Panc1 (cell line): Measurements from ENCODE around the gene SNX22. TPM values are rescaled to one million over a fixed set of nuclear protein-coding genes. Genes with fewer than 3 reads are reported as not detected.

ENCODE experiments used
- ATAC-seq: fragments of 200-7000 bp; cut with Tn5 transposase; 2 replicates; pipeline ENCODE4 v1.9.1; 2020; ENCODE audit warnings: mild to moderate bottlenecking, moderate library complexity
- BruUV-seq: library from RNA; stranded (reverse); fragments of 400-500 nt; replicated peaks from 2 replicates; lab custom pipeline; 2021; lab: Mats Ljungman, UMichigan
- CTCF ChIA-PET: fragments of 300-600 bp; sonication (Branson Sonifier 250); formaldehyde crosslinking; loops from one replicate; lab custom pipeline; 2022; ENCODE audit warnings: antibody characterized with exemption; lab: Charles Lee
- POLR2A ChIA-PET: fragments of 300-600 bp; sonication (Branson Sonifier 250); formaldehyde crosslinking; loops from one replicate; lab custom pipeline; 2022; ENCODE audit warnings: antibody characterized with exemption; lab: Charles Lee
- DNase-seq: peaks from one replicate; pipeline ENCODE4 v3.0.0-alpha.2; 2010; ENCODE audit warnings: low read depth, low spot score
- H3K27ac ChIP-seq: 2 replicates; pipeline ENCODE4 v1.5.1; 2011; ENCODE audit warnings: mild to moderate bottlenecking, low read length, inconsistent platforms
- H3K27me3 ChIP-seq: fragments of 200-500 bp; sonication (Bioruptor generic); 2 replicates; pipeline ENCODE4 v1.6.0; 2014; ENCODE audit warnings: low read length, inconsistent platforms; ENCODE audit not compliant: control insufficient read depth, insufficient read depth
- H3K36me3 ChIP-seq: fragments of 200-500 bp; sonication (Bioruptor generic); 2 replicates; pipeline ENCODE4 v1.5.1; 2014; ENCODE audit warnings: inconsistent platforms, mild to moderate bottlenecking, low read length, moderate library complexity; ENCODE audit not compliant: control insufficient read depth, insufficient read depth
- H3K4me1 ChIP-seq: 2 replicates; pipeline ENCODE4 v1.5.1; 2011; ENCODE audit warnings: inconsistent platforms, mild to moderate bottlenecking, low read length, moderate library complexity; ENCODE audit not compliant: control insufficient read depth, insufficient read depth
- H3K4me3 ChIP-seq, 2 experiments: 2 replicates each; pipeline ENCODE4 v1.5.1; 2011 to 2012; ENCODE audit warnings: low read depth in 2 of 2, low read length in 2 of 2, mild to moderate bottlenecking in 2 of 2, inconsistent platforms in 1 of 2, moderate library complexity in 1 of 2
- H3K9me3 ChIP-seq: fragments of 200-500 bp; sonication (Bioruptor generic); 2 replicates; pipeline ENCODE4 v1.5.1; 2014; ENCODE audit warnings: low read depth, mild to moderate bottlenecking, inconsistent platforms, low read length, moderate library complexity; ENCODE audit not compliant: control insufficient read depth, insufficient read depth
- CTCF ChIP-seq: fragments of 450-650 bp; IDR thresholded peaks from 2 replicates; pipeline ENCODE4 v1.5.1; 2017; ENCODE audit warnings: mild to moderate bottlenecking
- POLR2AphosphoS5 ChIP-seq: IDR thresholded peaks from 2 replicates; pipeline ENCODE4 v1.6.1; 2012; ENCODE audit warnings: mild to moderate bottlenecking, low read depth, low read length, moderate library complexity
- REST ChIP-seq, 2 experiments: IDR thresholded peaks; 2 replicates each; pipeline ENCODE4 v1.6.1; 2011 to 2012; ENCODE audit warnings: low read depth in 2 of 2, control low read depth in 1 of 2, low read length in 1 of 2, mild to moderate bottlenecking in 1 of 2, moderate library complexity in 1 of 2; ENCODE audit not compliant: insufficient read depth in 1 of 2
- SIN3A ChIP-seq: IDR thresholded peaks from 2 replicates; pipeline ENCODE4 v1.6.1; 2012; ENCODE audit warnings: low read depth, mild to moderate bottlenecking, low read length, moderate library complexity, borderline replicate concordance; ENCODE audit not compliant: insufficient read depth
- TCF7L2 ChIP-seq: IDR thresholded peaks from 2 replicates; pipeline ENCODE4 v1.6.1; 2011; ENCODE audit warnings: mild to moderate bottlenecking, low read depth, low read length, inconsistent platforms
- in situ Hi-C: cut with HindIII; loops from 2 replicates; pipeline ENCODE4 v1.10.0; 2016; ENCODE audit warnings: low sequenced_read_pairs, low pct_unique_long_range_greater_than_20kb
- intact Hi-C: fragments of 100-400 bp; cut with micrococcal nuclease; formaldehyde crosslinking; loops from one replicate; pipeline ENCODE4 v1.10.0; 2022; ENCODE audit not compliant: unreplicated experiment
- total RNA-seq: library from RNA; stranded (reverse); gene quantifications from one replicate; pipeline ENCODE4 v1.2.1, GENCODE V29; 2021; ENCODE audit not compliant: unreplicated experiment

SNX22 gene
- total RNA-seq, 1 experiment from 2014 or later, result 2.3 TPM

GRCh38 chr15:64144192-64144564, 7.4 kb upstream of the SNX22 start:
- ATAC-seq (no peak), DNase-seq (no peak)
- BruUV-seq, result no TSS peak
- Histone ChIP-seq H3K36me3 (0 out of 2 replicates have a peak, but pooled peaks cover 8% of the 10 kb centered on the region), H3K4me3 (no peak overlapping the region), H3K9me3 (no peaks in the 10 kb centered on the region), H3K27ac (no peak overlapping the region), H3K27me3 (no peaks in the 10 kb centered on the region), H3K4me1 (no peaks in the 10 kb centered on the region)
- intact Hi-C loops, result no loop called here
- TF ChIP-seq SIN3A, result no peak
- TF ChIP-seq REST (IDR thresholded peaks at IDR 0.05; ENCODE audit: insufficient read depth in 1 of 2, low read depth in 2 of 2, low read length in 1 of 2), result no peak
- TF ChIP-seq TCF7L2, result no peak
- TF ChIP-seq POLR2AphosphoS5, result no peak
- TF ChIP-seq CTCF, result no peak
- in situ Hi-C loops, result no loop called here
- POLR2A ChIA-PET, result no interaction called here
- CTCF ChIA-PET, result no interaction called here

GRCh38 chr15:64144565-64145281, 6.8 kb upstream of the SNX22 start:
- TF ChIP-seq CTCF (no peak), POLR2AphosphoS5 (no peak), REST (IDR thresholded peaks at IDR 0.05; ENCODE audit: insufficient read depth in 1 of 2, low read depth in 2 of 2, low read length in 1 of 2) (no peak)
- H3K27ac ChIP-seq, result no peak overlapping the region
- no peak overlapping the region for H3K4me3 ChIP-seq
- intact Hi-C loops, result no loop called here
- ChIA-PET POLR2A (no interaction called here), CTCF (no interaction called here)
- in situ Hi-C loops, result no loop called here
- H3K27me3 ChIP-seq, result no peaks in the 10 kb centered on the region
- ATAC-seq (no peak), DNase-seq (no peak)
- H3K9me3 ChIP-seq, result no peaks in the 10 kb centered on the region
- 0 out of 2 replicates have a peak, but pooled peaks cover 8% of the 10 kb centered on the region for H3K36me3 ChIP-seq
- no TSS peak for BruUV-seq
- H3K4me1 ChIP-seq, result no peaks in the 10 kb centered on the region
